Measurements from ENCODE around the gene ZMYND8. TPM values are rescaled to one million over a fixed set of nuclear protein-coding genes. Genes with fewer than 3 reads are reported as not detected.

Gene ZMYND8
- total RNA-seq, 1 experiment from 2014 or later = 50.7 TPM

GRCh38 chr20:47239719-47240067 is 116.8 kb downstream of the ZMYND8 start:
- Histone ChIP-seq H3K4me1 (ENCODE audit: control insufficient read depth, insufficient read depth, low read length) (no peaks in the 10 kb centered on the region), H3K27ac (ENCODE audit: low read length) (no peak overlapping the region), H3K36me3 (ENCODE audit: control insufficient read depth, insufficient read depth, low read length) (peaks cover 15% of the 10 kb centered on the region), H3K27me3 (ENCODE audit: control insufficient read depth, insufficient read depth, low read length) (no peaks in the 10 kb centered on the region), H3K4me3 (ENCODE audit: low read depth in 2 of 2, low read length in 2 of 2) (no peak overlapping the region), H3K9me3 (ENCODE audit: control insufficient read depth, insufficient read depth, low read depth, low read length) (no peaks in the 10 kb centered on the region)
- TF ChIP-seq TCF7L2 (IDR thresholded peaks at IDR 0.05; ENCODE audit: low read depth, low read length) = no peak
- no peak for TF ChIP-seq CTCF (IDR thresholded peaks at IDR 0.05)
- no peak for TF ChIP-seq SIN3A (IDR thresholded peaks at IDR 0.05; ENCODE audit: borderline replicate concordance, insufficient read depth, low read depth, low read length)
- TF ChIP-seq POLR2AphosphoS5 (IDR thresholded peaks at IDR 0.05; ENCODE audit: low read depth, low read length) = no peak
- no peak for TF ChIP-seq REST (IDR thresholded peaks at IDR 0.05; ENCODE audit: insufficient read depth in 1 of 2, low read depth in 2 of 2, low read length in 1 of 2)
- POLR2A ChIA-PET = no interaction called here
- ATAC-seq (no peak), DNase-seq (ENCODE audit: low read depth, low spot score) (no peak)
- no TSS peak for BruUV-seq (replicated peaks)
- CTCF ChIA-PET = no interaction called here
- in situ Hi-C loops (cut with HindIII; ENCODE audit: low pct_unique_long_range_greater_than_20kb, low sequenced_read_pairs) (no loop called here), intact Hi-C loops (cut with micrococcal nuclease; ENCODE audit: unreplicated experiment) (no loop called here)

- in situ Hi-C loops (cut with HindIII; ENCODE audit: low pct_unique_long_range_greater_than_20kb, low sequenced_read_pairs) = no loop called here
Observed at GRCh38 chr20:47238780-47239718, 117.5 kb downstream of the ZMYND8 start.

More at GRCh38 chr20:47238780-47239718, 117.5 kb downstream of the ZMYND8 start:
- ChIA-PET CTCF (no interaction called here), POLR2A (no interaction called here)
- H3K36me3 ChIP-seq (ENCODE audit: control insufficient read depth, insufficient read depth, low read length) = peaks cover 15% of the 10 kb centered on the region
- intact Hi-C loops (cut with micrococcal nuclease; ENCODE audit: unreplicated experiment) = no loop called here
- ATAC-seq = no peak
- no TSS peak for BruUV-seq (replicated peaks)
- no peak for TF ChIP-seq SIN3A (IDR thresholded peaks at IDR 0.05; ENCODE audit: borderline replicate concordance, insufficient read depth, low read depth, low read length)
- TF ChIP-seq TCF7L2 (IDR thresholded peaks at IDR 0.05; ENCODE audit: low read depth, low read length) = no peak
- TF ChIP-seq CTCF (IDR thresholded peaks at IDR 0.05) = no peak
- no peak for TF ChIP-seq POLR2AphosphoS5 (IDR thresholded peaks at IDR 0.05; ENCODE audit: low read depth, low read length)
- no peak for TF ChIP-seq REST (IDR thresholded peaks at IDR 0.05; ENCODE audit: insufficient read depth in 1 of 2, low read depth in 2 of 2, low read length in 1 of 2)
- no peaks in the 10 kb centered on the region for H3K27me3 ChIP-seq (ENCODE audit: control insufficient read depth, insufficient read depth, low read length)
- H3K4me3 ChIP-seq (ENCODE audit: low read depth in 2 of 2, low read length in 2 of 2) = no peak overlapping the region
- H3K27ac ChIP-seq (ENCODE audit: low read length) = no peak overlapping the region
- DNase-seq (ENCODE audit: low read depth, low spot score) = no peak
- no peaks in the 10 kb centered on the region for H3K9me3 ChIP-seq (ENCODE audit: control insufficient read depth, insufficient read depth, low read depth, low read length)
- H3K4me1 ChIP-seq (ENCODE audit: control insufficient read depth, insufficient read depth, low read length) = no peaks in the 10 kb centered on the region

Data from Panc1 (cell line).